GM23338 (cell line): ENCODE measurements around the gene RRP9. TPM values are rescaled to one million over a fixed set of nuclear protein-coding genes. Genes with fewer than 3 reads are reported as not detected.
A peak's percentile ranks its signal among the peaks of the same experiment; 100 is the strongest.

Experiments
- ATAC-seq: fragments of 200-7000 bp; cut with Tn5 transposase; 3 replicates; pipeline ENCODE4 v1.9.1; 2020
- DNase-seq: peaks from one replicate; pipeline ENCODE4 v3.0.0-alpha.2; 2015; ENCODE audit warnings: low spot score
- H2AFZ ChIP-seq: fragments of 200-600 bp; sonication (generic); 2 replicates; pipeline ENCODE4 v1.8.0; 2016; ENCODE audit warnings: antibody characterized with exemption, mild to moderate bottlenecking, moderate library complexity
- H3F3A ChIP-seq: fragments of 200-600 bp; sonication (generic); replicated peaks from 2 replicates; pipeline ENCODE4 v1.8.0; 2017; ENCODE audit warnings: antibody characterized with exemption, mixed run types, low read depth
- H3K27ac ChIP-seq: fragments of 200-600 bp; sonication (generic); 2 replicates; pipeline ENCODE4 v1.6.1; 2016; ENCODE audit warnings: low read depth
- H3K27me3 ChIP-seq: fragments of 200-600 bp; sonication (generic); 2 replicates; pipeline ENCODE4 v1.8.0; 2016; ENCODE audit warnings: mild to moderate bottlenecking, mixed run types, moderate library complexity; ENCODE audit not compliant: insufficient read depth
- H3K36me3 ChIP-seq: fragments of 200-600 bp; sonication (generic); 2 replicates; pipeline ENCODE4 v1.8.0; 2016; ENCODE audit warnings: mild to moderate bottlenecking; ENCODE audit not compliant: insufficient read depth
- H3K4me1 ChIP-seq: fragments of 200-600 bp; sonication (generic); 2 replicates; pipeline ENCODE4 v1.8.0; 2016; ENCODE audit warnings: mild to moderate bottlenecking, moderate library complexity; ENCODE audit not compliant: insufficient read depth
- H3K4me2 ChIP-seq: fragments of 200-600 bp; sonication (generic); 2 replicates; pipeline ENCODE4 v1.7.1; 2017; ENCODE audit warnings: mixed run types
- H3K4me3 ChIP-seq: fragments of 200-600 bp; sonication (generic); 2 replicates; pipeline ENCODE4 v1.6.1; 2016; ENCODE audit warnings: mixed run types
- H3K79me2 ChIP-seq: fragments of 200-600 bp; sonication (generic); replicated peaks from 2 replicates; pipeline ENCODE4 v1.8.0; 2017; ENCODE audit warnings: mild to moderate bottlenecking; ENCODE audit not compliant: insufficient read depth
- H3K9me2 ChIP-seq: fragments of 200-600 bp; sonication (generic); 2 replicates; pipeline ENCODE4 v1.8.0; 2017; ENCODE audit not compliant: insufficient read depth
- H4K20me1 ChIP-seq: fragments of 200-600 bp; sonication (generic); replicated peaks from 2 replicates; pipeline ENCODE4 v1.8.0; 2017; ENCODE audit warnings: mild to moderate bottlenecking; ENCODE audit not compliant: insufficient read depth
- H3K27ac Mint-ChIP-seq: 2 replicates; pipeline ENCODE4 v1.8.0; 2020; ENCODE audit warnings: inconsistent platforms, mild to moderate bottlenecking, moderate library complexity, mixed read lengths
- H3K27me3 Mint-ChIP-seq: 3 replicates; pipeline ENCODE4 v1.8.0; 2022; ENCODE audit warnings: low read depth, mild to moderate bottlenecking, moderate library complexity, mixed read lengths, inconsistent platforms; ENCODE audit not compliant: insufficient read depth, poor library complexity
- H3K36me3 Mint-ChIP-seq: 3 replicates; pipeline ENCODE4 v1.8.0; 2021; ENCODE audit warnings: low read depth, mild to moderate bottlenecking, inconsistent platforms, moderate library complexity, mixed read lengths
- H3K4me1 Mint-ChIP-seq: 3 replicates; pipeline ENCODE4 v1.8.0; 2020; ENCODE audit warnings: mild to moderate bottlenecking, inconsistent platforms, mixed read lengths
- H3K4me3 Mint-ChIP-seq: 3 replicates; pipeline ENCODE4 v1.8.0; 2021; ENCODE audit warnings: moderate library complexity, mild to moderate bottlenecking, inconsistent platforms, mixed read lengths
- H3K9me3 Mint-ChIP-seq: 3 replicates; pipeline ENCODE4 v1.8.0; 2020; ENCODE audit warnings: moderate library complexity, mild to moderate bottlenecking, inconsistent platforms, mixed read lengths
- CREB1 ChIP-seq: fragments of 250-450 bp; sonication (Bioruptor Pico); IDR thresholded peaks from 2 replicates; pipeline ENCODE4 v1.5.0; 2020; ENCODE audit warnings: low read depth, mild to moderate bottlenecking, moderate library complexity
- EZH2 ChIP-seq: fragments of 200-600 bp; sonication (generic); IDR thresholded peaks from one replicate; pipeline ENCODE4 v1.8.0; 2017; ENCODE audit warnings: antibody characterized with exemption, mild to moderate bottlenecking, low read depth; ENCODE audit not compliant: unreplicated experiment
- EZH2phosphoT487 ChIP-seq: fragments of 200-600 bp; sonication (generic); IDR thresholded peaks from one replicate; pipeline ENCODE4 v1.8.1; 2018; ENCODE audit warnings: antibody characterized with exemption; ENCODE audit not compliant: unreplicated experiment
- JUNB ChIP-seq: IDR thresholded peaks from one replicate; pipeline ENCODE4 v1.6.1; 2016; ENCODE audit warnings: antibody characterized with exemption; ENCODE audit not compliant: unreplicated experiment
- NANOG ChIP-seq: IDR thresholded peaks from 2 replicates; pipeline ENCODE4 v1.6.1; 2016; ENCODE audit warnings: antibody characterized with exemption, borderline replicate concordance
- POLR2AphosphoS5 ChIP-seq: IDR thresholded peaks from 2 replicates; pipeline ENCODE4 v1.6.1; 2016; ENCODE audit warnings: antibody characterized with exemption, low read depth
- STAT1 ChIP-seq: IDR thresholded peaks from one replicate; pipeline ENCODE4 v1.6.1; 2016; ENCODE audit warnings: antibody characterized with exemption; ENCODE audit not compliant: unreplicated experiment
- ZNF114 ChIP-seq: fragments of 250-450 bp; sonication (Bioruptor Pico); IDR thresholded peaks from 2 replicates; pipeline ENCODE4 v1.5.0; 2020; ENCODE audit warnings: mild to moderate bottlenecking, moderate library complexity
- ZNF331 ChIP-seq: fragments of 250-450 bp; sonication (Bioruptor Pico); IDR thresholded peaks from 2 replicates; pipeline ENCODE4 v1.5.0; 2020; ENCODE audit warnings: low read depth, mild to moderate bottlenecking, moderate library complexity
- polyA plus RNA-seq: library from polyadenylated mRNA; unstranded; fragments of >200 nt; fragmentation: Nextera tagmentation; extraction: Ambion mirVana; gene quantifications from 2 replicates; pipeline ENCODE4 v1.2.1, GENCODE V29; 2016
- total RNA-seq: library from RNA; depleted of rRNA; stranded (reverse); fragments of >200 nt; shearing (Covaris generic); gene quantifications from 2 replicates; pipeline ENCODE4 v1.2.3, GENCODE V29; 2014
- TF ChIP-seq, protein P1 (sequence below), 2 experiments: fragments of 200-600 bp in 1 of 2; sonication (generic) in 1 of 2; conservative IDR thresholded peaks; 2 replicates each; pipeline versions ENCODE4 v1.5.1 to v1.6.1; 2016 to 2017; ENCODE audit warnings: antibody characterized with exemption in 2 of 2, low read depth in 2 of 2, mild to moderate bottlenecking in 2 of 2, moderate library complexity in 1 of 2
- TF ChIP-seq, protein P2 (sequence below): IDR thresholded peaks from one replicate; pipeline ENCODE4 v1.6.1; 2018; ENCODE audit warnings: antibody characterized with exemption; ENCODE audit not compliant: unreplicated experiment
- TF ChIP-seq, protein P3 (sequence below): IDR thresholded peaks from 2 replicates; pipeline ENCODE4 v1.6.1; 2016; ENCODE audit warnings: antibody characterized with exemption

RRP9 gene
- total and polyA plus RNA-seq, 2 experiments from 2014 or later, result 62.4 to 68.1 TPM

DNA sequence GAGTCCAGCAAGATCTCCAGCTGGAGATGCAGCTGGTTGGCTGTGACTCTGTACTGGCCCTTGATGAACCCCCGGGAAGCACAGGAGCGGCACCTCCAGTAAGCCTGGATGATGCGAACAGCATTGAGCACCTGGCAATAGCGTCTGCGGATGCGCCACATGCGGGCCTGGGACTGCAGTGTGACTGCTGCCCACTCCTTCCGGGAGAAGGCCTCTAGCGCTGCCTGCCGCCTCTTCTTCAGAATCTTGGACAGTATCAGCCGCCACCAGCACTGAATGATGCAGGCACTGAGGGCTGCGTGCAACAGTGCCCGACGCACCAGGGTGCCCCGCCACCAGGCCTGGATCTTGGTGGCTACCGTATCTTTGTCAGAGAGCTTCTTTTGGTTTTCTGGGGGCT is 46.8 kb downstream of the RRP9 start:
- no peak for DNase-seq
- H3K27me3 ChIP-seq, result no peaks in the 10 kb centered on the region
- H3K4me1 ChIP-seq, result no peaks in the 10 kb centered on the region
- H3F3A ChIP-seq, result no peaks in the 10 kb centered on the region
- no peak overlapping the region for H3K27ac ChIP-seq
- Mint-ChIP-seq H3K4me3 (no peak overlapping the region), H3K27me3 (no peaks in the 10 kb centered on the region), H3K36me3 (0 out of 3 replicates have a peak, but pooled peaks cover 3% of the 10 kb centered on the region), H3K4me1 (peaks cover 5% of the 10 kb centered on the region), H3K27ac (no peak overlapping the region), H3K9me3 (peaks cover 17% of the 10 kb centered on the region; the same call in 2 of the 3 replicates)
- no peak for TF ChIP-seq JUNB
- TF ChIP-seq CREB1 (CRISPR knock-in tag), result no peak
- TF ChIP-seq, protein P1, sequence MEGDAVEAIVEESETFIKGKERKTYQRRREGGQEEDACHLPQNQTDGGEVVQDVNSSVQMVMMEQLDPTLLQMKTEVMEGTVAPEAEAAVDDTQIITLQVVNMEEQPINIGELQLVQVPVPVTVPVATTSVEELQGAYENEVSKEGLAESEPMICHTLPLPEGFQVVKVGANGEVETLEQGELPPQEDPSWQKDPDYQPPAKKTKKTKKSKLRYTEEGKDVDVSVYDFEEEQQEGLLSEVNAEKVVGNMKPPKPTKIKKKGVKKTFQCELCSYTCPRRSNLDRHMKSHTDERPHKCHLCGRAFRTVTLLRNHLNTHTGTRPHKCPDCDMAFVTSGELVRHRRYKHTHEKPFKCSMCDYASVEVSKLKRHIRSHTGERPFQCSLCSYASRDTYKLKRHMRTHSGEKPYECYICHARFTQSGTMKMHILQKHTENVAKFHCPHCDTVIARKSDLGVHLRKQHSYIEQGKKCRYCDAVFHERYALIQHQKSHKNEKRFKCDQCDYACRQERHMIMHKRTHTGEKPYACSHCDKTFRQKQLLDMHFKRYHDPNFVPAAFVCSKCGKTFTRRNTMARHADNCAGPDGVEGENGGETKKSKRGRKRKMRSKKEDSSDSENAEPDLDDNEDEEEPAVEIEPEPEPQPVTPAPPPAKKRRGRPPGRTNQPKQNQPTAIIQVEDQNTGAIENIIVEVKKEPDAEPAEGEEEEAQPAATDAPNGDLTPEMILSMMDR (conservative IDR thresholded peaks at IDR 0.05; ENCODE audit: low read depth in 2 of 2), result 0 out of 4 replicates have a peak, but pooled peaks of 1 of the 2 experiments have one; percentile 22
- no peak for TF ChIP-seq POLR2AphosphoS5
- TF ChIP-seq NANOG, result no peak
- no peak for TF ChIP-seq ZNF331 (CRISPR knock-in tag)
- no peak for TF ChIP-seq EZH2
- no peak overlapping the region for H3K4me3 ChIP-seq
- no peak overlapping the region for H3K4me2 ChIP-seq
- H3K79me2 ChIP-seq, result no peaks in the 10 kb centered on the region
- no peak for ATAC-seq
- no peaks in the 10 kb centered on the region for H4K20me1 ChIP-seq
- no peaks in the 10 kb centered on the region; the same call in 1 of the 2 replicates for H3K9me2 ChIP-seq
- H3K36me3 ChIP-seq, result no peaks in the 10 kb centered on the region
- no peak overlapping the region for H2AFZ ChIP-seq

DNA sequence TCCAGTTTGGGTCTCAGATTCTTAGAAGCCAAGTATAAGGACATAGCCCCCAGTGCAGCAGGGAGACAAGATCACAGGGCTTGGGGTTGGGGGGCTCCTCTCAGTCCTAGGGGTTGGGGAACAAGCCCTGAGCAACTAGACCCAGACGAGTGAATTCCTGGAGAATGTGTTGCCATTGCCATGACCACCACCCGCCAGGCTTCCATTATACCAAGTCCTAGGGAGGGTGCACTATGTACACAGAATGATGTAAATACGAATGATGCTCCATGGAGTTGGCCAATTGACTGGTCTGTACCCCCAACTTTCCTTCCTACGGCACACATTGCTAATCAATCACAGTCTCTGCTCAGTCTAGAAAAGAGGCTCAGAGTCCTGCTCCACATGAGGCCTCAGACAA is 47.3 kb downstream of the RRP9 start:
- Mint-ChIP-seq H3K27ac (no peak overlapping the region), H3K9me3 (peaks cover 17% of the 10 kb centered on the region; the same call in 2 of the 3 replicates), H3K4me1 (peaks cover 5% of the 10 kb centered on the region), H3K4me3 (no peak overlapping the region), H3K27me3 (no peaks in the 10 kb centered on the region), H3K36me3 (0 out of 3 replicates have a peak, but pooled peaks cover 3% of the 10 kb centered on the region)
- Histone ChIP-seq H3K4me1 (no peaks in the 10 kb centered on the region), H3K36me3 (no peaks in the 10 kb centered on the region), H3K27ac (no peak overlapping the region), H3K79me2 (no peaks in the 10 kb centered on the region), H3K4me2 (no peak overlapping the region), H3K9me2 (no peaks in the 10 kb centered on the region; the same call in 1 of the 2 replicates), H3F3A (no peaks in the 10 kb centered on the region), H4K20me1 (no peaks in the 10 kb centered on the region), H2AFZ (no peak overlapping the region), H3K4me3 (no peak overlapping the region), H3K27me3 (no peaks in the 10 kb centered on the region)
- no peak for DNase-seq
- no peak for ATAC-seq
- TF ChIP-seq, protein P2, sequence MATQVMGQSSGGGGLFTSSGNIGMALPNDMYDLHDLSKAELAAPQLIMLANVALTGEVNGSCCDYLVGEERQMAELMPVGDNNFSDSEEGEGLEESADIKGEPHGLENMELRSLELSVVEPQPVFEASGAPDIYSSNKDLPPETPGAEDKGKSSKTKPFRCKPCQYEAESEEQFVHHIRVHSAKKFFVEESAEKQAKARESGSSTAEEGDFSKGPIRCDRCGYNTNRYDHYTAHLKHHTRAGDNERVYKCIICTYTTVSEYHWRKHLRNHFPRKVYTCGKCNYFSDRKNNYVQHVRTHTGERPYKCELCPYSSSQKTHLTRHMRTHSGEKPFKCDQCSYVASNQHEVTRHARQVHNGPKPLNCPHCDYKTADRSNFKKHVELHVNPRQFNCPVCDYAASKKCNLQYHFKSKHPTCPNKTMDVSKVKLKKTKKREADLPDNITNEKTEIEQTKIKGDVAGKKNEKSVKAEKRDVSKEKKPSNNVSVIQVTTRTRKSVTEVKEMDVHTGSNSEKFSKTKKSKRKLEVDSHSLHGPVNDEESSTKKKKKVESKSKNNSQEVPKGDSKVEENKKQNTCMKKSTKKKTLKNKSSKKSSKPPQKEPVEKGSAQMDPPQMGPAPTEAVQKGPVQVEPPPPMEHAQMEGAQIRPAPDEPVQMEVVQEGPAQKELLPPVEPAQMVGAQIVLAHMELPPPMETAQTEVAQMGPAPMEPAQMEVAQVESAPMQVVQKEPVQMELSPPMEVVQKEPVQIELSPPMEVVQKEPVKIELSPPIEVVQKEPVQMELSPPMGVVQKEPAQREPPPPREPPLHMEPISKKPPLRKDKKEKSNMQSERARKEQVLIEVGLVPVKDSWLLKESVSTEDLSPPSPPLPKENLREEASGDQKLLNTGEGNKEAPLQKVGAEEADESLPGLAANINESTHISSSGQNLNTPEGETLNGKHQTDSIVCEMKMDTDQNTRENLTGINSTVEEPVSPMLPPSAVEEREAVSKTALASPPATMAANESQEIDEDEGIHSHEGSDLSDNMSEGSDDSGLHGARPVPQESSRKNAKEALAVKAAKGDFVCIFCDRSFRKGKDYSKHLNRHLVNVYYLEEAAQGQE, result no peak
- TF ChIP-seq ZNF331 (CRISPR knock-in tag), result no peak
- no peak for TF ChIP-seq STAT1
- TF ChIP-seq EZH2phosphoT487, result no peak
- no peak for TF ChIP-seq JUNB
- TF ChIP-seq, protein P3, sequence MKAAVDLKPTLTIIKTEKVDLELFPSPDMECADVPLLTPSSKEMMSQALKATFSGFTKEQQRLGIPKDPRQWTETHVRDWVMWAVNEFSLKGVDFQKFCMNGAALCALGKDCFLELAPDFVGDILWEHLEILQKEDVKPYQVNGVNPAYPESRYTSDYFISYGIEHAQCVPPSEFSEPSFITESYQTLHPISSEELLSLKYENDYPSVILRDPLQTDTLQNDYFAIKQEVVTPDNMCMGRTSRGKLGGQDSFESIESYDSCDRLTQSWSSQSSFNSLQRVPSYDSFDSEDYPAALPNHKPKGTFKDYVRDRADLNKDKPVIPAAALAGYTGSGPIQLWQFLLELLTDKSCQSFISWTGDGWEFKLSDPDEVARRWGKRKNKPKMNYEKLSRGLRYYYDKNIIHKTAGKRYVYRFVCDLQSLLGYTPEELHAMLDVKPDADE, result no peak
- TF ChIP-seq ZNF114, result no peak
- TF ChIP-seq, protein P1 (conservative IDR thresholded peaks at IDR 0.05; ENCODE audit: low read depth in 2 of 2), result no peak
- TF ChIP-seq POLR2AphosphoS5, result no peak
- no peak for TF ChIP-seq EZH2
